NCI-H146 treated with DMSO at 0.1 percent for 48 hours (cell line): ENCODE data around the gene FHDC1.

Experiments
- DNase-seq: peaks from one replicate; lab custom pipeline; 2025; ENCODE audit not compliant: unreplicated experiment; lab: John Stamatoyannopoulos, UW

The FHDC1 gene

GRCh38 chr4:152976212-152976761 is 40.2 kb downstream of the FHDC1 start:
- no peak for DNase-seq

- DNase-seq: no peak
Observed at GRCh38 chr4:152979731-152980330, 43.7 kb downstream of the FHDC1 start.

GRCh38 chr4:152981278-152981677 is 45.2 kb downstream of the FHDC1 start:
- no peak for DNase-seq

- no peak for DNase-seq
Observed at GRCh38 chr4:152981842-152982241, 45.7 kb downstream of the FHDC1 start.

GRCh38 chr4:152983221-152983620 is 47.1 kb downstream of the FHDC1 start:
- no peak for DNase-seq

GRCh38 chr4:152983774-152984411 is 47.8 kb downstream of the FHDC1 start:
- DNase-seq: no peak

GRCh38 chr4:152988721-152989553 is 52.8 kb downstream of the FHDC1 start:
- peak; percentile 81 for DNase-seq

GRCh38 chr4:152989554-152989970 is 53.4 kb downstream of the FHDC1 start:
- no peak for DNase-seq

- DNase-seq: no peak
Observed at GRCh38 chr4:152990471-152991131, 54.5 kb downstream of the FHDC1 start.

GRCh38 chr4:152991398-152991797 is 55.3 kb downstream of the FHDC1 start:
- no peak for DNase-seq

- no peak for DNase-seq
Observed at GRCh38 chr4:152992027-152992426, 55.9 kb downstream of the FHDC1 start.

- no peak for DNase-seq
Observed at GRCh38 chr4:152992466-152992865, 56.3 kb downstream of the FHDC1 start.

GRCh38 chr4:152994038-152994437 is 57.9 kb downstream of the FHDC1 start:
- no peak for DNase-seq

- no peak for DNase-seq
Observed at GRCh38 chr4:152996111-152996571, 60.0 kb downstream of the FHDC1 start.

GRCh38 chr4:152996672-152997071 is 60.5 kb downstream of the FHDC1 start:
- no peak for DNase-seq

GRCh38 chr4:152997288-152997687 is 61.2 kb downstream of the FHDC1 start:
- no peak for DNase-seq

GRCh38 chr4:152997771-152998487 is 61.8 kb downstream of the FHDC1 start:
- no peak for DNase-seq

GRCh38 chr4:152998861-152999260 is 62.7 kb downstream of the FHDC1 start:
- DNase-seq: no peak

- no peak for DNase-seq
Observed at GRCh38 chr4:152999346-153000075, 63.4 kb downstream of the FHDC1 start.

GRCh38 chr4:153000076-153000420 is 63.9 kb downstream of the FHDC1 start:
- DNase-seq: no peak
